Psoas muscle (tissue), 8 donors: ENCODE measurements around the gene SEMA4G. TPM values are rescaled to one million over a fixed set of nuclear protein-coding genes. Genes with fewer than 3 reads are reported as not detected.

Experiments
- ATAC-seq, 4 donors: fragments of 200-7000 bp; cut with Tn5 transposase; one replicate each; pipeline ENCODE4 v1.9.1; 2020; ENCODE audit warnings: moderate library complexity in 3 of 4, mild to moderate bottlenecking in 2 of 4
- DNase-seq, 2 donors: peaks; one replicate each; pipeline ENCODE4 v3.0.0-alpha.2; 2020
- H3K27ac ChIP-seq: fragments of 200-600 bp; one replicate; pipeline ENCODE4 v1.8.0; 2022
- H3K27me3 ChIP-seq, 3 donors: fragments of 200-600 bp in 1 of 3; one replicate each; pipeline versions ENCODE4 v1.6.1 to v1.8.0; 2013 to 2022; ENCODE audit warnings: low read length in 2 of 3, mild to moderate bottlenecking in 2 of 3, moderate library complexity in 1 of 3; ENCODE audit not compliant: insufficient read depth in 3 of 3
- H3K36me3 ChIP-seq, 2 donors: fragments of 200-600 bp in 1 of 2; one replicate each; pipeline versions ENCODE4 v1.6.1 to v1.8.0; 2013 to 2022; ENCODE audit warnings: low read depth in 1 of 2, mild to moderate bottlenecking in 1 of 2, moderate library complexity in 1 of 2; ENCODE audit not compliant: insufficient read depth in 1 of 2
- H3K4me1 ChIP-seq: fragments of 200-600 bp; one replicate; pipeline ENCODE4 v1.8.0; 2022
- H3K4me3 ChIP-seq: fragments of 200-600 bp; one replicate; pipeline ENCODE4 v1.8.0; 2022; ENCODE audit warnings: mild to moderate bottlenecking
- H3K9me3 ChIP-seq: fragments of 200-600 bp; one replicate; pipeline ENCODE4 v1.8.0; 2022
- CTCF ChIP-seq: fragments of 200-600 bp; IDR thresholded peaks from one replicate; pipeline ENCODE4 v1.8.0; 2022; ENCODE audit warnings: antibody characterized with exemption
- WGBS, 3 donors: extraction: QIAGEN DNeasy Blood & Tissue Kit; methylation state at CpG; one replicate each; pipeline versions ENCODE4 v1.1.6 to v1.1.7; 2013; 5-methylcytosine and 5-hydroxymethylcytosine counted together
- intact Hi-C, 2 donors: fragments of 100-400 bp; cut with DNase I; formaldehyde crosslinking; loops; one replicate each; pipeline versions ENCODE4 v1.11.0 to v1.14.2; 2022
- long read RNA-seq, 2 donors: library from polyadenylated mRNA; unstranded; transcript quantifications; one replicate each; pipeline ENCODE4 v2.0.0, GENCODE V29; 2021
- polyA plus RNA-seq, 3 donors: library from polyadenylated mRNA; stranded (reverse); fragments of 200-250 nt; gene quantifications; one replicate each; pipeline ENCODE4 v1.2.3, GENCODE V29; 2013
- total RNA-seq, 4 donors: library from RNA; stranded (reverse); fragmentation: NEBNext Ultra II Directional in 2 of 4; extraction: Animal tissue kit (Norgen Biotek cat#: 25700) in 2 of 4; gene quantifications; one replicate each; pipeline versions ENCODE4 v1.2.1 to v1.2.4, GENCODE V29; 2021 to 2023
- donor health status: healthy with polysubstance abuse.
- donor health status: DM: no; HTN: no; CAD: no; lungs with moderate emphysema.
- donor health status: Bipolar disorder and iron deficiency.
- donor health status: healthy.
- donor health status: DM: yes; HTN: yes; CAD: no.
- donor health status: DM: no; HTN: no; CAD: no.
- donor health status: DM: no; HTN: no; CAD: no.
- donor health status: DM: yes; HTN: yes; CAD: no.

Gene SEMA4G, protein sequence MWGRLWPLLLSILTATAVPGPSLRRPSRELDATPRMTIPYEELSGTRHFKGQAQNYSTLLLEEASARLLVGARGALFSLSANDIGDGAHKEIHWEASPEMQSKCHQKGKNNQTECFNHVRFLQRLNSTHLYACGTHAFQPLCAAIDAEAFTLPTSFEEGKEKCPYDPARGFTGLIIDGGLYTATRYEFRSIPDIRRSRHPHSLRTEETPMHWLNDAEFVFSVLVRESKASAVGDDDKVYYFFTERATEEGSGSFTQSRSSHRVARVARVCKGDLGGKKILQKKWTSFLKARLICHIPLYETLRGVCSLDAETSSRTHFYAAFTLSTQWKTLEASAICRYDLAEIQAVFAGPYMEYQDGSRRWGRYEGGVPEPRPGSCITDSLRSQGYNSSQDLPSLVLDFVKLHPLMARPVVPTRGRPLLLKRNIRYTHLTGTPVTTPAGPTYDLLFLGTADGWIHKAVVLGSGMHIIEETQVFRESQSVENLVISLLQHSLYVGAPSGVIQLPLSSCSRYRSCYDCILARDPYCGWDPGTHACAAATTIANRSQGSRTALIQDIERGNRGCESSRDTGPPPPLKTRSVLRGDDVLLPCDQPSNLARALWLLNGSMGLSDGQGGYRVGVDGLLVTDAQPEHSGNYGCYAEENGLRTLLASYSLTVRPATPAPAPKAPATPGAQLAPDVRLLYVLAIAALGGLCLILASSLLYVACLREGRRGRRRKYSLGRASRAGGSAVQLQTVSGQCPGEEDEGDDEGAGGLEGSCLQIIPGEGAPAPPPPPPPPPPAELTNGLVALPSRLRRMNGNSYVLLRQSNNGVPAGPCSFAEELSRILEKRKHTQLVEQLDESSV
- total RNA-seq (1 to 10 TPM in 2 of 4 donors, under 1 TPM in 2; 0.74 to 1.4 (median 0.89) TPM), polyA plus RNA-seq (under 1 TPM; 0.08 to 0.48 (median 0.30) TPM)
- long read RNA-seq, donor 1: 0 reads
- long read RNA-seq, donor 2: 0 reads

DNA sequence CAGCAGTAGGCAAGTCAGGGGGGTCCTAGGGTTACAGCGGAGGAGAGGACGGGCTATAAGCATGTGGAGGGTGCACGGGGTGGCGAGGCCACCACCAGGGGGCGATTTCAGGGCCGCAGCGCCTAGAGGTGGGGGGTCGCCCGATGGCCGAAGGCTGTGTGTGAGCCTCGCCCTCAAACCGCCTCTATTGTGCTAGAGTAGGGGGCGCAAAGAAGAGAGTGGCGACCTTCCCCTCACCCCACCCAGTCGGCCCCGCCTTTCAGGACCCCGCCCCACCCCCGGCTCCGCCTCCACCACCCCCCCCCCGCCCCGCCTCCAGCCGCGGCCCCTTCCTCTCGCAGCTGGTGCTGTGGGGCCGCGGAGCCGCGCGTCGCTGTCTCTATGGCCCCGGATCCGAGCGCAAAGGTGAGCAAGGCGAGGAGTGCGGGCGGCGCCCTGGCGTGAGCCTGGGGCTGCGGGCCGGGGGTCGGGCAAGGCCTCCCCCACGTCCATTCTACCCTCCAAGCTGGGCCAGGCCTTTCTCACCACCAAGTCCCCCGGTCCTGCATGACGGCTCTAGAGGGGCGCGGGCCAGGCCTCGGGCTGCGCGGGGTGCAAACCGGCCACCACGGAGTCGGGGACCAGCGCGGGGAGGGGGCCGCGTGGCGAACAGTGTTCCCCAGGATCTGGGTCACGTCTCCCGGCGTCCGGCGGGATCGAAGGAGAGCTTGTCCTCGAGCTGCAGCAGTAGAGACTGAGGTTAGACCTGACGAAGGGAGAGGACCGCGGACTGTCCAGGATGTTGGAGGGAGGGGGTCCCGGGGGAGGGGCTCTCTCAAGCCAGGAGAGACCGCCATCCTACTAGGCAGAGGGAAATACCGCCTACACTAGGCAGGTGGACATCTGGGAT, at the start of gene SEMA4G:
SEMA4G (plus strand) TSS at position 318 of the 889 bp plus-strand sequence. CDS start 3,409 bp downstream, outside the sequence.
- peak; percentile 80 to 91 (median 85) for ATAC-seq
- Histone ChIP-seq H3K27ac (no peak within 1 kb of the TSS), H3K36me3 (peaks cover 3 to 21% of the 10 kb centered on the region in 2 donors), H3K4me3 (peak within 1 kb of the TSS; percentile 71), H3K4me1 (peaks cover 6% of the 10 kb centered on the region), H3K27me3 (no peaks in the 10 kb centered on the region), H3K9me3 (no peaks in the 10 kb centered on the region)
- intact Hi-C loops: loop anchor here (2.0 to 10.0 kb wide), 2 partner anchors 45 kb away; no protein-coding TSS in a partner anchor
- WGBS, 3 donors: 2 to 4% (median 3%) methylated on average over 37 to 70 of the region's 70 CpGs
- peak; percentile 65 for TF ChIP-seq CTCF
- peak; percentile 50 to 69 for DNase-seq

DNA sequence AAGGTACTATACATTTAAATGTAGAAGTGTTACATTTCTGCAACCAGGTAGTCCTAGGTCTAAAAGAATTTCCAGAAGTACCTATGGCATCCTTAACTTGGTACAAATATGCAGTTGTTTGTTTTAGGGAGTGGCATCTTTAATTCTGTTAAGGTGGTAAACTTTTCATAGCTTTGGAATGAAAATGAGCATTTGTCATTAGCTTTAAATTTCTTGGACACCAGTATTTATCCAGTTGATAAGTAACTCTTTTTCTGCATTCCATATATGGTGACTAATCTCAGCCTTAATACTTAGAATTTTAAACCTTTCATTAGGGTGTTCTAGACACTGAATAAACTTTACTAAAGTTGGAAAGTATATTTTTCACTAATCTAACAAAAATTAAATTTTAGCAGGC, 45.7 kb upstream of the SEMA4G start:
- Histone ChIP-seq H3K27ac (no peak overlapping the region), H3K4me3 (no peak overlapping the region), H3K9me3 (no peaks in the 10 kb centered on the region), H3K4me1 (no peaks in the 10 kb centered on the region), H3K36me3 (peaks cover 8 to 96% of the 10 kb centered on the region in 2 donors), H3K27me3 (no peaks in the 10 kb centered on the region)
- no peak for TF ChIP-seq CTCF
- intact Hi-C loops: no loop called here
- ATAC-seq (no peak), DNase-seq (no peak)

- Histone ChIP-seq H3K4me3 (no peak overlapping the region), H3K27me3 (no peaks in the 10 kb centered on the region), H3K4me1 (peaks cover 22% of the 10 kb centered on the region), H3K9me3 (no peaks in the 10 kb centered on the region), H3K27ac (no peak overlapping the region), H3K36me3 (peaks cover 13 to 95% of the 10 kb centered on the region in 2 donors)
- DNase-seq: no peak
- TF ChIP-seq CTCF: no peak
- intact Hi-C loops: no loop called here
- no peak for ATAC-seq
- 80 to 87% (median 82%) methylated on average over 5 of the region's 5 CpGs for WGBS, 3 donors
Measured at GRCh38 chr10:100927266-100927665, 42.0 kb upstream of the SEMA4G start.

- H3K27me3 ChIP-seq: no peaks in the 10 kb centered on the region
- no peak for DNase-seq
- TF ChIP-seq CTCF: no peak
- ATAC-seq: no peak
- WGBS, 3 donors: 17 to 60% methylated on average over 1 of the region's 1 CpG; no CpG with 5 or more reads in 1 of the 3 donors
- intact Hi-C loops: no loop called here
- no peak overlapping the region for H3K27ac ChIP-seq
- H3K36me3 ChIP-seq: peaks cover 15 to 98% of the 10 kb centered on the region in 2 donors
- H3K9me3 ChIP-seq: no peaks in the 10 kb centered on the region
- no peak overlapping the region for H3K4me3 ChIP-seq
- H3K4me1 ChIP-seq: peaks cover 22% of the 10 kb centered on the region
Measured at GRCh38 chr10:100928039-100928438, 41.3 kb upstream of the SEMA4G start.
